ENCODE measurements around the gene ANO7.

ANO7 gene

GRCh38 chr2:241223211-241224017 is 34.9 kb downstream of the ANO7 start:
- H3K9ac ChIP-seq (ENCODE audit: low read depth, low read length) = no peak overlapping the region
- DNase-seq (peak; percentile 33), ATAC-seq (ENCODE audit: insufficient read depth, low read depth) (peak; percentile 62)
- no peak overlapping the region for H3K4me2 ChIP-seq (ENCODE audit: insufficient read depth, low read length)
- H2AFZ ChIP-seq (ENCODE audit: low read depth, low read length) = no peak overlapping the region
- H3K9me3 ChIP-seq (ENCODE audit: insufficient read depth, low read length, severe bottlenecking) = no peaks in the 10 kb centered on the region
- H3K79me2 ChIP-seq (ENCODE audit: insufficient read depth, low read length) = no peaks in the 10 kb centered on the region
- no peak overlapping the region for H3K27ac ChIP-seq (ENCODE audit: low read length)
- H3K4me3 ChIP-seq (ENCODE audit: low read depth in 1 of 2, low read length in 2 of 2) = no peak overlapping the region
- no peaks in the 10 kb centered on the region for H3K27me3 ChIP-seq (ENCODE audit: insufficient read depth, low read length, poor library complexity)
- peaks cover 10% of the 10 kb centered on the region for H4K20me1 ChIP-seq (ENCODE audit: insufficient read depth, low read length)
- H3K36me3 ChIP-seq (ENCODE audit: insufficient read depth, low read length) = peaks cover 27% of the 10 kb centered on the region
- TF ChIP-seq EZH2 (IDR thresholded peaks at IDR 0.05; ENCODE audit: borderline replicate concordance, low read depth, low read length, severe bottlenecking) (no peak), CTCF (IDR thresholded peaks at IDR 0.05; ENCODE audit: borderline replicate concordance, extremely low read depth, low read length, poor library complexity, severe bottlenecking) (no peak)
- H3K4me1 ChIP-seq (ENCODE audit: insufficient read depth, low read length) = no peaks in the 10 kb centered on the region

GRCh38 chr2:241224018-241224850 is 35.8 kb downstream of the ANO7 start:
- Histone ChIP-seq H3K9me3 (ENCODE audit: insufficient read depth, low read length, severe bottlenecking) (no peaks in the 10 kb centered on the region), H3K4me3 (ENCODE audit: low read depth in 1 of 2, low read length in 2 of 2) (no peak overlapping the region), H2AFZ (ENCODE audit: low read depth, low read length) (no peak overlapping the region), H3K4me2 (ENCODE audit: insufficient read depth, low read length) (no peak overlapping the region), H3K27ac (ENCODE audit: low read length) (no peak overlapping the region), H3K4me1 (ENCODE audit: insufficient read depth, low read length) (no peaks in the 10 kb centered on the region), H4K20me1 (ENCODE audit: insufficient read depth, low read length) (peaks cover 14% of the 10 kb centered on the region), H3K9ac (ENCODE audit: low read depth, low read length) (no peak overlapping the region), H3K27me3 (ENCODE audit: insufficient read depth, low read length, poor library complexity) (no peaks in the 10 kb centered on the region), H3K36me3 (ENCODE audit: insufficient read depth, low read length) (peaks cover 35% of the 10 kb centered on the region), H3K79me2 (ENCODE audit: insufficient read depth, low read length) (no peaks in the 10 kb centered on the region)
- ATAC-seq (ENCODE audit: insufficient read depth, low read depth) (peak; percentile 20; the same call in 1 of the 3 replicates), DNase-seq (no peak)
- no peak for TF ChIP-seq CTCF (IDR thresholded peaks at IDR 0.05; ENCODE audit: borderline replicate concordance, extremely low read depth, low read length, poor library complexity, severe bottlenecking)
- no peak for TF ChIP-seq EZH2 (IDR thresholded peaks at IDR 0.05; ENCODE audit: borderline replicate concordance, low read depth, low read length, severe bottlenecking)

- Histone ChIP-seq H3K27ac (ENCODE audit: low read length) (no peak overlapping the region), H3K4me3 (ENCODE audit: low read depth in 1 of 2, low read length in 2 of 2) (no peak overlapping the region), H3K36me3 (ENCODE audit: insufficient read depth, low read length) (peaks cover 42% of the 10 kb centered on the region), H3K79me2 (ENCODE audit: insufficient read depth, low read length) (no peaks in the 10 kb centered on the region), H3K9me3 (ENCODE audit: insufficient read depth, low read length, severe bottlenecking) (no peaks in the 10 kb centered on the region), H4K20me1 (ENCODE audit: insufficient read depth, low read length) (peaks cover 14% of the 10 kb centered on the region), H3K4me1 (ENCODE audit: insufficient read depth, low read length) (no peaks in the 10 kb centered on the region), H3K4me2 (ENCODE audit: insufficient read depth, low read length) (no peak overlapping the region), H2AFZ (ENCODE audit: low read depth, low read length) (no peak overlapping the region), H3K27me3 (ENCODE audit: insufficient read depth, low read length, poor library complexity) (no peaks in the 10 kb centered on the region), H3K9ac (ENCODE audit: low read depth, low read length) (no peak overlapping the region)
- no peak for ATAC-seq (ENCODE audit: insufficient read depth, low read depth)
- TF ChIP-seq CTCF (IDR thresholded peaks at IDR 0.05; ENCODE audit: borderline replicate concordance, extremely low read depth, low read length, poor library complexity, severe bottlenecking) (no peak), EZH2 (IDR thresholded peaks at IDR 0.05; ENCODE audit: borderline replicate concordance, low read depth, low read length, severe bottlenecking) (no peak)
- no peak for DNase-seq
Observed at GRCh38 chr2:241224851-241225438, 36.5 kb downstream of the ANO7 start.

All from DND-41 (cell line).